Left ventricle myocardium inferior (tissue), 1 donor: ENCODE results near the gene TACO1. TPM values are rescaled to one million over a fixed set of nuclear protein-coding genes. Genes with fewer than 3 reads are reported as not detected.

Source experiments
- DNase-seq: peaks from one replicate; pipeline ENCODE4 v3.0.0-alpha.2; 2020
- H3K27ac ChIP-seq: fragments of 200-600 bp; replicated peaks from 2 replicates; pipeline ENCODE4 v1.8.0; 2021
- H3K27me3 ChIP-seq: fragments of 200-600 bp; 2 replicates; pipeline ENCODE4 v1.8.0; 2021; ENCODE audit warnings: low read depth
- H3K36me3 ChIP-seq: fragments of 200-600 bp; 2 replicates; pipeline ENCODE4 v1.8.0; 2021
- H3K4me1 ChIP-seq: fragments of 200-600 bp; 2 replicates; pipeline ENCODE4 v1.8.0; 2021
- H3K4me3 ChIP-seq: fragments of 200-600 bp; 2 replicates; pipeline ENCODE4 v1.8.0; 2021; ENCODE audit warnings: mild to moderate bottlenecking, moderate library complexity
- H3K9me3 ChIP-seq: fragments of 200-600 bp; replicated peaks from 2 replicates; pipeline ENCODE4 v1.8.0; 2021
- intact Hi-C: fragments of 100-400 bp; cut with micrococcal nuclease; formaldehyde crosslinking; loops from one replicate; pipeline ENCODE4 v1.11.0; 2022
- total RNA-seq: library from RNA; stranded (reverse); fragmentation: NEBNext Ultra II Directional; extraction: Animal tissue kit (Norgen Biotek cat#: 25700); gene quantifications from one replicate; pipeline ENCODE4 v1.2.1, GENCODE V29; 2021
- TF ChIP-seq, protein P1 (sequence below): fragments of 200-600 bp; IDR thresholded peaks from 2 replicates; pipeline ENCODE4 v1.8.0; 2021; ENCODE audit warnings: antibody characterized with exemption, mild to moderate bottlenecking, borderline replicate concordance
- donor health status: DM: no; HTN: yes; CAD: no; lungs with severe emphysema.

The TACO1 gene
- total RNA-seq, 1 donor from 2014 or later: 44.7 TPM

DNA sequence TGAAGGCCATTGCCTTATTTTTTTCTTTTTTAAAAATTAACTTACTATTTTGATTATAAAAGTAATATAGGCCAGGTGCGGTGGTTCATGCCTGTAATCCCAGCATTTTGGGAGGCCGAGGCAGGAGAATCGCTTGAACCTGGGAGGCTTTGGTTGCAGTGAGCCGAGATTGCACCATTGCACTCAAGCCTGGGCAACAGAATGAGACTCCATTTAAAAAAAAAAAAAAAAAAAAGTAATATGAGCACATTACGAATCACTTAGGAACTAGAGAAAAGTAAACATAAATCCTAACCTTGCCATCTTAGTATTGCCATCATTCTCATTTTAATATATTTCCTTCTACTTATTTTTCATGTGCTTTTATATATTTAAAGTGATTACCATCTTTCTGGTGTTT, 12.9 kb upstream of the TACO1 start:
- Histone ChIP-seq H3K9me3 (no peaks in the 10 kb centered on the region), H3K36me3 (peaks cover 97% of the 10 kb centered on the region), H3K4me1 (no peaks in the 10 kb centered on the region), H3K4me3 (no peak overlapping the region), H3K27ac (no peak overlapping the region), H3K27me3 (no peaks in the 10 kb centered on the region)
- intact Hi-C loops: no loop called here
- DNase-seq: no peak
- TF ChIP-seq, protein P1, sequence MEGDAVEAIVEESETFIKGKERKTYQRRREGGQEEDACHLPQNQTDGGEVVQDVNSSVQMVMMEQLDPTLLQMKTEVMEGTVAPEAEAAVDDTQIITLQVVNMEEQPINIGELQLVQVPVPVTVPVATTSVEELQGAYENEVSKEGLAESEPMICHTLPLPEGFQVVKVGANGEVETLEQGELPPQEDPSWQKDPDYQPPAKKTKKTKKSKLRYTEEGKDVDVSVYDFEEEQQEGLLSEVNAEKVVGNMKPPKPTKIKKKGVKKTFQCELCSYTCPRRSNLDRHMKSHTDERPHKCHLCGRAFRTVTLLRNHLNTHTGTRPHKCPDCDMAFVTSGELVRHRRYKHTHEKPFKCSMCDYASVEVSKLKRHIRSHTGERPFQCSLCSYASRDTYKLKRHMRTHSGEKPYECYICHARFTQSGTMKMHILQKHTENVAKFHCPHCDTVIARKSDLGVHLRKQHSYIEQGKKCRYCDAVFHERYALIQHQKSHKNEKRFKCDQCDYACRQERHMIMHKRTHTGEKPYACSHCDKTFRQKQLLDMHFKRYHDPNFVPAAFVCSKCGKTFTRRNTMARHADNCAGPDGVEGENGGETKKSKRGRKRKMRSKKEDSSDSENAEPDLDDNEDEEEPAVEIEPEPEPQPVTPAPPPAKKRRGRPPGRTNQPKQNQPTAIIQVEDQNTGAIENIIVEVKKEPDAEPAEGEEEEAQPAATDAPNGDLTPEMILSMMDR: no peak

GRCh38 chr17:63588797-63589196, 11.9 kb upstream of the TACO1 start:
- no peak for DNase-seq
- intact Hi-C loops: no loop called here
- H3K4me3 ChIP-seq: no peak overlapping the region
- no peak overlapping the region for H3K27ac ChIP-seq
- TF ChIP-seq, protein P1: no peak
- no peaks in the 10 kb centered on the region for H3K9me3 ChIP-seq
- H3K4me1 ChIP-seq: no peaks in the 10 kb centered on the region
- H3K36me3 ChIP-seq: peaks cover 93% of the 10 kb centered on the region
- H3K27me3 ChIP-seq: no peaks in the 10 kb centered on the region

GRCh38 chr17:63589646-63590045, 11.0 kb upstream of the TACO1 start:
- no peak overlapping the region for H3K27ac ChIP-seq
- H3K4me3 ChIP-seq: no peak overlapping the region
- DNase-seq: no peak
- TF ChIP-seq, protein P1: no peak
- H3K9me3 ChIP-seq: no peaks in the 10 kb centered on the region
- intact Hi-C loops: no loop called here
- no peaks in the 10 kb centered on the region for H3K4me1 ChIP-seq
- H3K27me3 ChIP-seq: no peaks in the 10 kb centered on the region
- H3K36me3 ChIP-seq: peaks cover 85% of the 10 kb centered on the region

GRCh38 chr17:63592797-63593196, 7.9 kb upstream of the TACO1 start:
- Histone ChIP-seq H3K36me3 (peaks cover 55% of the 10 kb centered on the region), H3K27ac (no peak overlapping the region), H3K4me3 (no peak overlapping the region), H3K9me3 (no peaks in the 10 kb centered on the region), H3K27me3 (no peaks in the 10 kb centered on the region), H3K4me1 (no peaks in the 10 kb centered on the region)
- no peak for DNase-seq
- intact Hi-C loops: no loop called here
- TF ChIP-seq, protein P1: no peak

DNA sequence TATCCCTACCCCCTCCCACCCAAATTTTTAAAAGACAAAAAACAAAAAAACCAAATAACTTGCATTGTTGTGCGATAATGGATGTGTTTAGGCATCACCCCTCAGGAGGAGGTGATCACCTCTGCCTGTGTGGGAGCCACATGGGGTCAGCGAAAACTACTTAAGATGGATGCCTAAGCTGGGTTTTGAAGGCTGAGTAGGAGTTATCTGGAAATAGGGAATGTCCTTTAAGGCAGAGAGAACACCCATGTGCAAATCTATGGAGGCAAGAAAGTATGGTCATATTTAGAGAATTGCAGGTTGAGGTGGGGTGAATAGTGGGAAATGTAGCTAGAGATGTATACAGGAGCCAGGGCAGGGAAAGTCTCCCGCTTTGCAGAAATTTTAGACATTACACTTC, 5.6 kb upstream of the TACO1 start:
- TF ChIP-seq, protein P1: no peak
- peaks cover 5% of the 10 kb centered on the region for H3K4me1 ChIP-seq
- H3K9me3 ChIP-seq: no peaks in the 10 kb centered on the region
- H3K27me3 ChIP-seq: no peaks in the 10 kb centered on the region
- H3K27ac ChIP-seq: no peak overlapping the region
- H3K4me3 ChIP-seq: no peak overlapping the region
- intact Hi-C loops: no loop called here
- H3K36me3 ChIP-seq: peaks cover 33% of the 10 kb centered on the region
- no peak for DNase-seq
